CD14-positive monocyte (primary cell): Measurements from ENCODE around the gene UQCRQ. TPM values are rescaled to one million over a fixed set of nuclear protein-coding genes. Genes with fewer than 3 reads are reported as not detected.

ENCODE experiments used
- DNase-seq, 3 donors: peaks; one replicate each; pipeline ENCODE4 v3.0.0-alpha.2; 2011 to 2022
- H2AFZ ChIP-seq: 2 replicates; pipeline ENCODE4 v1.6.0; 2012; ENCODE audit warnings: mild to moderate bottlenecking, low read depth, low read length, inconsistent platforms; ENCODE audit not compliant: insufficient read depth, poor library complexity, severe bottlenecking
- H3K27ac ChIP-seq, 2 donors: 1 replicate in 1 of 2; 2 replicates in 1 of 2; pipeline ENCODE4 v1.5.1; 2012 to 2013; ENCODE audit warnings: low read length in 2 of 2, control low read depth in 1 of 2, inconsistent platforms in 1 of 2, low read depth in 1 of 2, mild to moderate bottlenecking in 1 of 2
- H3K27me3 ChIP-seq, 2 donors: one replicate each; pipeline versions ENCODE4 v1.6.0 to v1.6.1; 2011 to 2013; ENCODE audit warnings: low read length in 2 of 2; ENCODE audit not compliant: control insufficient read depth in 2 of 2, insufficient read depth in 2 of 2
- H3K36me3 ChIP-seq, 2 donors: replicated peaks in 1 of 2; 1 replicate in 1 of 2; 2 replicates in 1 of 2; pipeline versions ENCODE4 v1.5.1 to v1.6.1; 2012 to 2013; ENCODE audit warnings: low read length in 2 of 2, control low read depth in 1 of 2, inconsistent platforms in 1 of 2, mild to moderate bottlenecking in 1 of 2; ENCODE audit not compliant: insufficient read depth in 2 of 2, control insufficient read depth in 1 of 2
- H3K4me1 ChIP-seq, 2 donors: 1 replicate in 1 of 2; 2 replicates in 1 of 2; pipeline versions ENCODE4 v1.5.1 to v1.6.1; 2012 to 2013; ENCODE audit warnings: low read length in 2 of 2, control low read depth in 1 of 2, inconsistent platforms in 1 of 2, mild to moderate bottlenecking in 1 of 2, moderate library complexity in 1 of 2; ENCODE audit not compliant: insufficient read depth in 2 of 2, control insufficient read depth in 1 of 2
- H3K4me2 ChIP-seq: replicated peaks from 2 replicates; pipeline ENCODE3; 2012; ENCODE audit warnings: low read length, moderate library complexity, mild to moderate bottlenecking; ENCODE audit not compliant: poor library complexity, severe bottlenecking; ENCODE audit errors: extremely low read depth
- H3K4me3 ChIP-seq, 3 experiments: fragments of 200-600 bp in 1 of 3; sonication (generic) in 1 of 3; replicated peaks in 1 of 3; 1 replicate in 2 of 3; 2 replicates in 1 of 3; pipeline ENCODE4 v1.5.1; 2011 to 2013; ENCODE audit warnings: low read length in 3 of 3, mild to moderate bottlenecking in 3 of 3, control low read depth in 2 of 3, low read depth in 2 of 3, inconsistent platforms in 1 of 3, moderate library complexity in 1 of 3
- H3K79me2 ChIP-seq: 2 replicates; pipeline ENCODE4 v1.6.0; 2012; ENCODE audit warnings: mild to moderate bottlenecking, control low read depth, inconsistent platforms, low read length, moderate library complexity; ENCODE audit not compliant: insufficient read depth
- H3K9ac ChIP-seq: 2 replicates; pipeline ENCODE4 v1.6.0; 2017; ENCODE audit warnings: low read length, mild to moderate bottlenecking; ENCODE audit not compliant: insufficient read depth, poor library complexity, severe bottlenecking
- H3K9me3 ChIP-seq, 2 donors: replicated peaks in 1 of 2; 1 replicate in 1 of 2; 2 replicates in 1 of 2; pipeline versions ENCODE4 v1.5.1 to v1.6.1; 2012 to 2013; ENCODE audit warnings: low read length in 2 of 2, control low read depth in 1 of 2; ENCODE audit not compliant: control insufficient read depth in 1 of 2, insufficient read depth in 1 of 2
- H4K20me1 ChIP-seq: 2 replicates; pipeline ENCODE4 v1.6.0; 2012; ENCODE audit warnings: mild to moderate bottlenecking, low read length, control low read depth, moderate library complexity; ENCODE audit not compliant: insufficient read depth
- H3K27ac Mint-ChIP-seq, 7 donors: one replicate each; pipeline ENCODE4 v1.8.0; 2020; ENCODE audit warnings: mild to moderate bottlenecking in 7 of 7, mixed read lengths in 7 of 7, moderate library complexity in 6 of 7, inconsistent platforms in 2 of 7
- H3K27me3 Mint-ChIP-seq, 3 donors: one replicate each; pipeline ENCODE4 v1.8.0; 2021 to 2022; ENCODE audit warnings: low read depth in 3 of 3, mild to moderate bottlenecking in 3 of 3, mixed read lengths in 3 of 3, moderate library complexity in 3 of 3, inconsistent platforms in 1 of 3
- H3K36me3 Mint-ChIP-seq, 2 donors: one replicate each; pipeline ENCODE4 v1.8.0; 2020; ENCODE audit warnings: mixed read lengths in 2 of 2, inconsistent platforms in 1 of 2, mild to moderate bottlenecking in 1 of 2
- H3K4me1 Mint-ChIP-seq: one replicate; pipeline ENCODE4 v1.8.0; 2020; ENCODE audit warnings: mild to moderate bottlenecking, mixed read lengths
- H3K4me3 Mint-ChIP-seq, 2 donors: one replicate each; pipeline ENCODE4 v1.8.0; 2020; ENCODE audit warnings: mild to moderate bottlenecking in 2 of 2, mixed read lengths in 2 of 2, moderate library complexity in 1 of 2
- H3K9me3 Mint-ChIP-seq, 7 donors: one replicate each; pipeline ENCODE4 v1.8.0; 2020 to 2022; ENCODE audit warnings: mixed read lengths in 7 of 7, mild to moderate bottlenecking in 6 of 7, moderate library complexity in 6 of 7, inconsistent platforms in 2 of 7
- WGBS: methylation state at CpG from one replicate; pipeline ENCODE4 v1.1.5; 2013; ENCODE audit warnings: missing lambda C conversion rate; ENCODE audit not compliant: insufficient coverage; 5-methylcytosine and 5-hydroxymethylcytosine counted together
- intact Hi-C, 2 donors: fragments of 100-400 bp; cut with micrococcal nuclease; formaldehyde crosslinking; loops; one replicate each; pipeline versions ENCODE4 v1.15.0 to v1.15.1; 2023
- polyA plus RNA-seq, 3 donors: library from polyadenylated mRNA; depleted of rRNA in 1 of 3; unstranded in 2 of 3; stranded (reverse) in 1 of 3; fragments of 300-500 nt in 2 of 3; fragments of >200 nt in 1 of 3; fragmentation: Illumina TruSeq in 2 of 3; gene quantifications; 1 replicate in 2 of 3; 2 replicates in 1 of 3; pipeline ENCODE4 v1.2.3, GENCODE V29; 2012 to 2021
- TF ChIP-seq, protein P1 (sequence below): fragments of 200-600 bp; IDR thresholded peaks from one replicate; pipeline ENCODE4 v1.8.0; 2022; ENCODE audit warnings: antibody characterized with exemption, mild to moderate bottlenecking

The UQCRQ gene
- polyA plus RNA-seq, 3 donors = 81.6 to 880 (median 879) TPM

DNA sequence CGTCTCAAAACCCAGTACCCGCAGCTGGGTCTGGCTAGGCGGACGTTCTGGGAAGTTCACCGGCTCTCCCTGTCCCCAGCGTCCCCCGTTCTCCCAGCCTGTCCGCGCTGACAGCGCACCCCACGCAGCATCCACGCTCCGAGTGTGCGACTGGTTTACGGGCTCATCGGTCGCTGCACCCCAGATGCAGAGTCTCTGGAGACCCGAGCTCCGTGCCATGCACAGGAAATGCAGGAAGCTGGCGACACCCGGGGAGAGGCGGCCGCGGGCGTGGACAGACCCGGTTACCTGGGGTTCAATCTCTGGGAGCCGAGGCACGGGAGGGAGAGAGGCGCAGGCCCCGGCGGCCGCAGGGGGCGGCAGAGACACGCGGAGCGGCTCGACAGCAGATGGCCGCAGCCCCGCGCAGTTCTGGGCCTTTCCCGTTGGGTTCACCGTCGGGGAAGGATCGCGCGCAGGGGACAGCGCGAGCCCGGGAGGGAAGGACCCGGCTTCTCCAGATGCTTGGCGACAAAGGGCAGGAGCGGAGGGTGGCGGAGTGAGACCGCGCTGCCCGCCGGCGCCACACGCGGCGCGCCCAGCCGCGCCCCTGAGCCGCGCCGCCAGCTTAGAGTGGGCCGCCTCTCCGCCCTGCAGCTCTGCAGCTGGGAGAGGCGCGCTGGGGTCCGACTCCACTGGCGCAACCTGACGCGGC is 36.6 kb upstream of the UQCRQ start:
- Histone ChIP-seq H3K4me3 (peak overlapping the region; percentile 33 to 76 (median 42)), H3K36me3 (peaks cover 0 to 23% of the 10 kb centered on the region in 2 donors), H2AFZ (peak overlapping the region; percentile 90), H3K27me3 (peaks cover 27 to 56% of the 10 kb centered on the region in 2 donors), H3K9me3 (peaks cover 0 to 12% of the 10 kb centered on the region in 2 donors), H4K20me1 (peaks cover 50% of the 10 kb centered on the region), H3K4me2 (peak overlapping the region; percentile 82), H3K4me1 (peaks cover 17 to 36% of the 10 kb centered on the region in 2 donors), H3K9ac (peak overlapping the region; percentile 82), H3K27ac (peak overlapping the region in 1 of 2 donors; percentile 71), H3K79me2 (peaks cover 11% of the 10 kb centered on the region)
- Mint-ChIP-seq H3K27me3 (peaks cover 58 to 78% (median 58%) of the 10 kb centered on the region in 3 donors), H3K4me3 (peak overlapping the region; percentile 91 to 96), H3K4me1 (peaks cover 31% of the 10 kb centered on the region), H3K9me3 (peaks cover 0 to 20% (median 13%) of the 10 kb centered on the region in 7 donors), H3K36me3 (peaks cover 29 to 35% of the 10 kb centered on the region in 2 donors), H3K27ac (peak overlapping the region; percentile 75 to 92 (median 81))
- intact Hi-C loops = loop anchor here (2.0 to 10.0 kb wide), 3 partner anchors 51 to 325 kb away; no protein-coding TSS in a partner anchor
- TF ChIP-seq, protein P1, sequence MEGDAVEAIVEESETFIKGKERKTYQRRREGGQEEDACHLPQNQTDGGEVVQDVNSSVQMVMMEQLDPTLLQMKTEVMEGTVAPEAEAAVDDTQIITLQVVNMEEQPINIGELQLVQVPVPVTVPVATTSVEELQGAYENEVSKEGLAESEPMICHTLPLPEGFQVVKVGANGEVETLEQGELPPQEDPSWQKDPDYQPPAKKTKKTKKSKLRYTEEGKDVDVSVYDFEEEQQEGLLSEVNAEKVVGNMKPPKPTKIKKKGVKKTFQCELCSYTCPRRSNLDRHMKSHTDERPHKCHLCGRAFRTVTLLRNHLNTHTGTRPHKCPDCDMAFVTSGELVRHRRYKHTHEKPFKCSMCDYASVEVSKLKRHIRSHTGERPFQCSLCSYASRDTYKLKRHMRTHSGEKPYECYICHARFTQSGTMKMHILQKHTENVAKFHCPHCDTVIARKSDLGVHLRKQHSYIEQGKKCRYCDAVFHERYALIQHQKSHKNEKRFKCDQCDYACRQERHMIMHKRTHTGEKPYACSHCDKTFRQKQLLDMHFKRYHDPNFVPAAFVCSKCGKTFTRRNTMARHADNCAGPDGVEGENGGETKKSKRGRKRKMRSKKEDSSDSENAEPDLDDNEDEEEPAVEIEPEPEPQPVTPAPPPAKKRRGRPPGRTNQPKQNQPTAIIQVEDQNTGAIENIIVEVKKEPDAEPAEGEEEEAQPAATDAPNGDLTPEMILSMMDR = peak; percentile 94
- 3% methylated on average over 75 of the region's 75 CpGs for WGBS
- DNase-seq = peak; percentile 68 to 76 (median 71)

GRCh38 chr5:132830436-132831094 is 35.9 kb upstream of the UQCRQ start, which contains the start of gene SHROOM1:
Gene SHROOM1 (minus strand): TSS chr5:132830647. CDS start chr5:132826140, 4,507 bp downstream.
- Mint-ChIP-seq H3K27me3 (peaks cover 53 to 71% (median 54%) of the 10 kb centered on the region in 3 donors), H3K36me3 (peaks cover 26 to 32% of the 10 kb centered on the region in 2 donors), H3K4me3 (peak within 1 kb of the TSS; percentile 91 to 96), H3K4me1 (peaks cover 29% of the 10 kb centered on the region), H3K27ac (peak within 1 kb of the TSS; percentile 75 to 92 (median 81)), H3K9me3 (peaks cover 0 to 16% (median 10%) of the 10 kb centered on the region in 7 donors)
- H3K36me3 ChIP-seq = peaks cover 0 to 19% of the 10 kb centered on the region in 2 donors
- H3K79me2 ChIP-seq = peaks cover 11% of the 10 kb centered on the region
- peaks cover 43% of the 10 kb centered on the region for H4K20me1 ChIP-seq
- peaks cover 23 to 52% of the 10 kb centered on the region in 2 donors for H3K27me3 ChIP-seq
- intact Hi-C loops = loop anchor here (2.0 to 5.0 kb wide), 2 partner anchors 50 to 52 kb away; no protein-coding TSS in a partner anchor
- H3K9me3 ChIP-seq = peaks cover 0 to 12% of the 10 kb centered on the region in 2 donors
- TF ChIP-seq, protein P1 = no peak
- H2AFZ ChIP-seq = peak within 1 kb of the TSS; percentile 90
- H3K9ac ChIP-seq = peak within 1 kb of the TSS; percentile 82
- peak within 1 kb of the TSS; percentile 33 to 76 (median 42) for H3K4me3 ChIP-seq
- peaks cover 17 to 34% of the 10 kb centered on the region in 2 donors for H3K4me1 ChIP-seq
- DNase-seq = peak; percentile 19 to 31 (median 25)
- peak within 1 kb of the TSS in 1 of 2 donors; percentile 71 for H3K27ac ChIP-seq
- peak within 1 kb of the TSS; percentile 82 for H3K4me2 ChIP-seq
- WGBS = 8% methylated on average over 77 of the region's 78 CpGs
